H9 (cell line): ENCODE data around the gene WDR43. TPM values are rescaled to one million over a fixed set of nuclear protein-coding genes. Genes with fewer than 3 reads are reported as not detected.

Source experiments
- DNase-seq: peaks from one replicate; pipeline ENCODE4 v3.0.0-alpha.2; 2017
- H2AFZ ChIP-seq: one replicate; pipeline ENCODE4 v1.6.1; 2013; ENCODE audit warnings: mild to moderate bottlenecking, low read length, control low read depth, moderate library complexity
- H2AK5ac ChIP-seq: 2 replicates; pipeline ENCODE4 v1.6.1; 2013; ENCODE audit warnings: low read length, control low read depth, mixed read lengths; ENCODE audit not compliant: insufficient read length
- H2BK120ac ChIP-seq: one replicate; pipeline ENCODE4 v1.6.1; 2013; ENCODE audit warnings: low read depth, mild to moderate bottlenecking, low read length, control low read depth, inconsistent platforms; ENCODE audit not compliant: poor library complexity, severe bottlenecking
- H2BK12ac ChIP-seq: 2 replicates; pipeline ENCODE4 v1.6.1; 2013; ENCODE audit warnings: low read length, control low read depth, mixed read lengths, low read depth; ENCODE audit not compliant: insufficient read length
- H2BK15ac ChIP-seq: 2 replicates; pipeline ENCODE4 v1.6.1; 2013; ENCODE audit warnings: low read depth, low read length, control low read depth
- H2BK20ac ChIP-seq: one replicate; pipeline ENCODE4 v1.6.1; 2013; ENCODE audit warnings: low read depth, mild to moderate bottlenecking, low read length, control low read depth, inconsistent platforms; ENCODE audit not compliant: poor library complexity, severe bottlenecking
- H2BK5ac ChIP-seq: 2 replicates; pipeline ENCODE4 v1.6.1; 2013; ENCODE audit warnings: low read length, control low read depth, mixed read lengths; ENCODE audit not compliant: insufficient read length
- H3K14ac ChIP-seq: 2 replicates; pipeline ENCODE4 v1.6.1; 2013; ENCODE audit warnings: low read length, control low read depth; ENCODE audit not compliant: insufficient read depth
- H3K18ac ChIP-seq: 2 replicates; pipeline ENCODE4 v1.6.1; 2013; ENCODE audit warnings: low read depth, mild to moderate bottlenecking, mixed read lengths, low read length, control low read depth; ENCODE audit not compliant: insufficient read length
- H3K23ac ChIP-seq: 2 replicates; pipeline ENCODE4 v1.6.1; 2013; ENCODE audit warnings: low read length, control low read depth, mixed read lengths, low read depth; ENCODE audit not compliant: insufficient read length
- H3K23me2 ChIP-seq: 2 replicates; pipeline ENCODE4 v1.6.1; 2013; ENCODE audit warnings: low read depth, mild to moderate bottlenecking, mixed read lengths, low read length, control low read depth; ENCODE audit not compliant: insufficient read length, poor library complexity, severe bottlenecking
- H3K27ac ChIP-seq: 2 replicates; pipeline ENCODE4 v1.5.1; 2013; ENCODE audit warnings: low read length, control low read depth, mixed read lengths, low read depth; ENCODE audit not compliant: insufficient read length
- H3K27me3 ChIP-seq: 2 replicates; pipeline ENCODE4 v1.6.1; 2013; ENCODE audit warnings: low read length, control low read depth, inconsistent platforms; ENCODE audit not compliant: insufficient read depth
- H3K4ac ChIP-seq: 2 replicates; pipeline ENCODE4 v1.6.1; 2013; ENCODE audit warnings: low read depth, mild to moderate bottlenecking, control low read depth, inconsistent platforms, low read length, moderate library complexity
- H3K4me1 ChIP-seq: 2 replicates; pipeline ENCODE4 v1.6.1; 2013; ENCODE audit warnings: low read length, control low read depth, inconsistent platforms; ENCODE audit not compliant: insufficient read depth
- H3K4me2 ChIP-seq: 2 replicates; pipeline ENCODE4 v1.6.1; 2013; ENCODE audit warnings: low read length, control low read depth, mixed read lengths; ENCODE audit not compliant: insufficient read length, insufficient read depth
- H3K56ac ChIP-seq: 2 replicates; pipeline ENCODE4 v1.6.1; 2013; ENCODE audit warnings: low read depth, mild to moderate bottlenecking, mixed read lengths, low read length, control low read depth; ENCODE audit not compliant: insufficient read length
- H3K79me1 ChIP-seq: 2 replicates; pipeline ENCODE4 v1.6.1; 2013; ENCODE audit warnings: low read depth, mild to moderate bottlenecking, moderate library complexity, low read length, control low read depth, inconsistent platforms; ENCODE audit not compliant: insufficient read depth, poor library complexity, severe bottlenecking
- H3K79me2 ChIP-seq: 2 replicates; pipeline ENCODE4 v1.6.1; 2013; ENCODE audit warnings: low read length, control low read depth, inconsistent platforms; ENCODE audit not compliant: insufficient read depth
- H3K9ac ChIP-seq: 2 replicates; pipeline ENCODE4 v1.6.1; 2013; ENCODE audit warnings: low read length, control low read depth, mixed read lengths; ENCODE audit not compliant: insufficient read length; ENCODE audit errors: extremely low read depth
- H3K9me3 ChIP-seq: one replicate; pipeline ENCODE4 v1.6.1; 2013; ENCODE audit warnings: low read depth, low read length, inconsistent platforms; ENCODE audit not compliant: control insufficient read depth
- H3T11ph ChIP-seq: one replicate; pipeline ENCODE4 v1.6.1; 2013; ENCODE audit warnings: mild to moderate bottlenecking, low read length, control low read depth, inconsistent platforms
- H4K20me1 ChIP-seq: one replicate; pipeline ENCODE4 v1.6.1; 2013; ENCODE audit not compliant: control insufficient read depth, insufficient read length, insufficient read depth
- H4K5ac ChIP-seq: 2 replicates; pipeline ENCODE4 v1.6.1; 2013; ENCODE audit warnings: low read depth, mild to moderate bottlenecking, mixed read lengths, low read length, control low read depth; ENCODE audit not compliant: insufficient read length
- H4K8ac ChIP-seq: replicated peaks from 2 replicates; pipeline ENCODE4 v1.6.1; 2013; ENCODE audit warnings: low read length, control low read depth, mixed read lengths, low read depth; ENCODE audit not compliant: insufficient read length
- H4K91ac ChIP-seq: 2 replicates; pipeline ENCODE4 v1.6.1; 2013; ENCODE audit warnings: low read depth, mild to moderate bottlenecking, moderate library complexity, mixed read lengths, low read length, control low read depth; ENCODE audit not compliant: insufficient read length
- H3K27ac Mint-ChIP-seq, 3 experiments: 2 replicates in 2 of 3; 3 replicates in 1 of 3; pipeline ENCODE4 v1.8.0; 2020 to 2021; ENCODE audit warnings: mixed read lengths in 3 of 3, mild to moderate bottlenecking in 1 of 3, moderate library complexity in 1 of 3
- H3K27me3 Mint-ChIP-seq: 2 replicates; pipeline ENCODE4 v1.8.0; 2021; ENCODE audit warnings: low read depth, mild to moderate bottlenecking, moderate library complexity, mixed read lengths
- H3K36me3 Mint-ChIP-seq, 3 experiments: 2 replicates in 2 of 3; 3 replicates in 1 of 3; pipeline ENCODE4 v1.8.0; 2020 to 2021; ENCODE audit warnings: low read depth in 3 of 3, mixed read lengths in 3 of 3; ENCODE audit not compliant: insufficient read depth in 1 of 3
- H3K4me1 Mint-ChIP-seq, 2 experiments: 2 replicates each; pipeline ENCODE4 v1.8.0; 2020; ENCODE audit warnings: mixed read lengths in 2 of 2
- H3K4me3 Mint-ChIP-seq, 2 experiments: 2 replicates in 1 of 2; 3 replicates in 1 of 2; pipeline ENCODE4 v1.8.0; 2020 to 2021; ENCODE audit warnings: mild to moderate bottlenecking in 2 of 2, mixed read lengths in 2 of 2, moderate library complexity in 1 of 2
- H3K9me3 Mint-ChIP-seq, 2 experiments: 2 replicates in 1 of 2; 3 replicates in 1 of 2; pipeline ENCODE4 v1.8.0; 2020; ENCODE audit warnings: mild to moderate bottlenecking in 2 of 2, mixed read lengths in 2 of 2, moderate library complexity in 1 of 2
- CTCF ChIP-seq: fragments of 200-600 bp; sonication (generic); conservative IDR thresholded peaks from 3 replicates; pipeline ENCODE4 v1.8.0; 2021; ENCODE audit warnings: antibody characterized with exemption, mild to moderate bottlenecking
- WGBS: extraction: QIAGEN DNeasy Blood & Tissue Kit; methylation state at CpG from one replicate; pipeline ENCODE4 v1.1.7; 2013; ENCODE audit warnings: missing lambda C conversion rate, low lambda C conversion rate, mixed read lengths; ENCODE audit not compliant: insufficient read length; ENCODE audit errors: extremely low coverage; 5-methylcytosine and 5-hydroxymethylcytosine counted together
- total RNA-seq: library from RNA; stranded (reverse); gene quantifications from 2 replicates; pipeline ENCODE4 v1.2.1, GENCODE V29; 2021

WDR43 gene
- total RNA-seq, 1 experiment from 2014 or later = 186 TPM

- Histone ChIP-seq H2BK12ac (no peak overlapping the region), H3K27me3 (no peaks in the 10 kb centered on the region), H4K5ac (no peak overlapping the region), H3K79me1 (no peaks in the 10 kb centered on the region), H2BK20ac (no peak overlapping the region), H2AFZ (no peak overlapping the region), H2BK120ac (no peak overlapping the region), H3K4me1 (no peaks in the 10 kb centered on the region), H3K79me2 (no peaks in the 10 kb centered on the region), H3K9me3 (no peaks in the 10 kb centered on the region), H3T11ph (no peak overlapping the region), H4K8ac (no peak overlapping the region), H2AK5ac (no peak overlapping the region), H3K4ac (no peak overlapping the region), H4K20me1 (no peaks in the 10 kb centered on the region), H4K91ac (no peak overlapping the region), H2BK15ac (no peak overlapping the region), H3K9ac (no peak overlapping the region), H3K4me2 (no peak overlapping the region), H2BK5ac (no peak overlapping the region), H3K27ac (no peak overlapping the region), H3K23me2 (no peaks in the 10 kb centered on the region), H3K56ac (no peak overlapping the region), H3K23ac (no peak overlapping the region), H3K18ac (no peak overlapping the region), H3K14ac (no peak overlapping the region)
- Mint-ChIP-seq H3K27ac (no peak overlapping the region), H3K27me3 (no peaks in the 10 kb centered on the region; the same call in 1 of the 2 replicates), H3K9me3 (no peaks in the 10 kb centered on the region), H3K4me3 (no peak overlapping the region), H3K4me1 (peaks cover 4 to 5% of the 10 kb centered on the region in 2 experiments), H3K36me3 (no peaks in the 10 kb centered on the region)
- no CpG with 5 or more reads among the region's 11 CpGs for WGBS
- TF ChIP-seq CTCF = no peak
- no peak for DNase-seq
Observed at GRCh38 chr2:28981620-28982376, 87.3 kb downstream of the WDR43 start.
